Endodermal cell (in vitro differentiated cells): ENCODE data around the gene MIER1. TPM values are rescaled to one million over a fixed set of nuclear protein-coding genes. Genes with fewer than 3 reads are reported as not detected.

Source experiments
- DNase-seq: peaks from one replicate; pipeline ENCODE4 v3.0.0-alpha.2; 2017
- H3K27ac ChIP-seq: 2 replicates; pipeline ENCODE4 v1.5.1; 2013; ENCODE audit warnings: mild to moderate bottlenecking, low read depth, low read length, moderate library complexity
- H3K27me3 ChIP-seq: 2 replicates; pipeline ENCODE4 v1.6.1; 2013; ENCODE audit warnings: mild to moderate bottlenecking, low read length, moderate library complexity; ENCODE audit not compliant: insufficient read depth, control insufficient read depth, poor library complexity, severe bottlenecking
- H3K36me3 ChIP-seq: 2 replicates; pipeline ENCODE4 v1.7.0; 2013; ENCODE audit warnings: mild to moderate bottlenecking, low read length, moderate library complexity; ENCODE audit not compliant: control insufficient read depth, insufficient read depth
- H3K4me1 ChIP-seq: one replicate; pipeline ENCODE4 v1.7.0; 2013; ENCODE audit warnings: low read length; ENCODE audit not compliant: control insufficient read depth, insufficient read depth
- H3K4me3 ChIP-seq: 2 replicates; pipeline ENCODE4 v1.5.1; 2013; ENCODE audit warnings: mild to moderate bottlenecking, low read length, moderate library complexity
- H3K9ac ChIP-seq: 2 replicates; pipeline ENCODE4 v1.6.1; 2013; ENCODE audit warnings: mild to moderate bottlenecking, low read length, moderate library complexity; ENCODE audit not compliant: poor library complexity, severe bottlenecking; ENCODE audit errors: extremely low read depth
- H3K9me3 ChIP-seq: 2 replicates; pipeline ENCODE4 v1.6.1; 2013; ENCODE audit warnings: mild to moderate bottlenecking, low read length, moderate library complexity; ENCODE audit not compliant: control insufficient read depth
- H3K27ac Mint-ChIP-seq: 2 replicates; pipeline ENCODE4 v1.8.0; 2020; ENCODE audit warnings: mixed read lengths
- H3K27me3 Mint-ChIP-seq: 2 replicates; pipeline ENCODE4 v1.8.0; 2021; ENCODE audit warnings: mild to moderate bottlenecking, mixed read lengths; ENCODE audit not compliant: insufficient read depth
- H3K36me3 Mint-ChIP-seq: 2 replicates; pipeline ENCODE4 v1.8.0; 2020; ENCODE audit warnings: low read depth, mixed read lengths
- H3K4me1 Mint-ChIP-seq: 2 replicates; pipeline ENCODE4 v1.8.0; 2020; ENCODE audit warnings: mixed read lengths
- H3K4me3 Mint-ChIP-seq: 2 replicates; pipeline ENCODE4 v1.8.0; 2020; ENCODE audit warnings: mild to moderate bottlenecking, moderate library complexity, mixed read lengths
- H3K9me3 Mint-ChIP-seq: 2 replicates; pipeline ENCODE4 v1.8.0; 2020; ENCODE audit warnings: mild to moderate bottlenecking, mixed read lengths
- CTCF ChIP-seq: fragments of 200-600 bp; sonication (generic); conservative IDR thresholded peaks from 2 replicates; pipeline ENCODE4 v1.5.0; 2021; ENCODE audit warnings: antibody characterized with exemption, mild to moderate bottlenecking
- WGBS, 2 experiments: methylation state at CpG; one replicate each; pipeline versions ENCODE4 v1.1.5 to v1.1.7; 2013; ENCODE audit warnings: missing lambda C conversion rate in 2 of 2, mixed read lengths in 1 of 2; ENCODE audit not compliant: insufficient coverage in 1 of 2, insufficient read length in 1 of 2; 5-methylcytosine and 5-hydroxymethylcytosine counted together
- total RNA-seq, 2 donors: library from RNA; stranded (reverse); fragmentation: NEBNext Ultra II Directional in 1 of 2; extraction: Animal tissue kit (Norgen Biotek cat#: 25700) in 1 of 2; gene quantifications; 2 replicates in 1 of 2; 3 replicates in 1 of 2; pipeline ENCODE4 v1.2.1, GENCODE V29; 2021

The MIER1 gene
- total RNA-seq, 2 donors from 2014 or later = 29.1 to 35.4 TPM

GRCh38 chr1:66998972-66999371 lies 74.2 kb downstream of the MIER1 start:
- Histone ChIP-seq H3K27me3 (no peaks in the 10 kb centered on the region), H3K9ac (no peak overlapping the region), H3K27ac (no peak overlapping the region), H3K4me1 (no peaks in the 10 kb centered on the region), H3K4me3 (no peak overlapping the region), H3K36me3 (peaks cover 12% of the 10 kb centered on the region), H3K9me3 (no peaks in the 10 kb centered on the region)
- no peak overlapping the region for H3K27ac Mint-ChIP-seq
- DNase-seq = no peak
- H3K4me3 Mint-ChIP-seq = no peak overlapping the region
- H3K9me3 Mint-ChIP-seq = no peaks in the 10 kb centered on the region
- H3K36me3 Mint-ChIP-seq = peaks cover 6% of the 10 kb centered on the region
- H3K4me1 Mint-ChIP-seq = peaks cover 11% of the 10 kb centered on the region
- no peaks in the 10 kb centered on the region for H3K27me3 Mint-ChIP-seq
- TF ChIP-seq CTCF = no peak

- no peak overlapping the region for H3K27ac Mint-ChIP-seq
- H3K27me3 Mint-ChIP-seq = no peaks in the 10 kb centered on the region
- Histone ChIP-seq H3K27me3 (no peaks in the 10 kb centered on the region), H3K36me3 (peaks cover 12% of the 10 kb centered on the region), H3K27ac (no peak overlapping the region), H3K4me3 (no peak overlapping the region), H3K4me1 (no peaks in the 10 kb centered on the region), H3K9ac (no peak overlapping the region), H3K9me3 (no peaks in the 10 kb centered on the region)
- H3K9me3 Mint-ChIP-seq = no peaks in the 10 kb centered on the region
- H3K4me1 Mint-ChIP-seq = peaks cover 15% of the 10 kb centered on the region
- peaks cover 6% of the 10 kb centered on the region for H3K36me3 Mint-ChIP-seq
- DNase-seq = no peak
- 57 to 87% methylated on average over 1 to 7 of the region's 7 CpGs for WGBS, 2 experiments
- no peak for TF ChIP-seq CTCF
- H3K4me3 Mint-ChIP-seq = no peak overlapping the region
These were observed 75.0 kb downstream of the MIER1 start for GRCh38 chr1:66999640-67000400.

GRCh38 chr1:67001682-67002425 lies 77.1 kb downstream of the MIER1 start:
- Mint-ChIP-seq H3K36me3 (peaks cover 14% of the 10 kb centered on the region), H3K4me3 (no peak overlapping the region), H3K27ac (no peak overlapping the region), H3K27me3 (no peaks in the 10 kb centered on the region), H3K9me3 (no peaks in the 10 kb centered on the region), H3K4me1 (peaks cover 15% of the 10 kb centered on the region)
- H3K9me3 ChIP-seq = no peaks in the 10 kb centered on the region
- no peak for TF ChIP-seq CTCF
- H3K36me3 ChIP-seq = peaks cover 9% of the 10 kb centered on the region
- no peaks in the 10 kb centered on the region for H3K27me3 ChIP-seq
- no peak for DNase-seq
- H3K4me3 ChIP-seq = no peak overlapping the region
- H3K9ac ChIP-seq = no peak overlapping the region
- no peak overlapping the region for H3K27ac ChIP-seq
- H3K4me1 ChIP-seq = no peaks in the 10 kb centered on the region
- WGBS, 2 experiments = 92 to 94% methylated on average over 4 to 5 of the region's 5 CpGs
